ENCODE data around the gene SPTBN5. TPM values are rescaled to one million over a fixed set of nuclear protein-coding genes. Genes with fewer than 3 reads are reported as not detected.

Gene SPTBN5
- total and polyA plus RNA-seq, 2 experiments from 2014 or later: 0.57 to 1.1 TPM

DNA sequence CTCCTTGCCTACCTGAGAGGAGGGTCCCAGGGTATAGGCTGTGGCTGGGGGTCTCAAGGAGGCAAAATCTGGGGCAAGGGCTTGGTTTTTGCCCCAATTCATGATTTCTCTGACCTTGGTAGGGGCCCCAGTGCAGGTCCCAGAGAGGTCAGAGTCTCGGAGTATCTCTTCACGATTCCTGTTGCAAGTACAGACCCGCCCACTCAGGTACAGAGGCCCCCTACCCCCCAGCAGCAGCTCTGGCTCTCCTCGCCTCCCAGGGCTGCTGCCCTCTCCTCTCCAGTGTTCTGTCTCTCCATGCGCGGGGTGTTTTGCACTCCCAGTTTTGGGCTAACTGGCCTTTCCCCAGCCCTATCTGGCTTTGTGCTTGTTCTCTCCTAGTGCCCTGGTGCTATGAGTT is 71.4 kb downstream of the SPTBN5 start:
- no peak for ATAC-seq
- Histone ChIP-seq H3K27ac (ENCODE audit: low read depth) (no peak overlapping the region), H3K4me1 (ENCODE audit: insufficient read depth) (no peaks in the 10 kb centered on the region), H3K9me2 (ENCODE audit: insufficient read depth) (no peaks in the 10 kb centered on the region), H4K20me1 (replicated peaks; ENCODE audit: insufficient read depth) (no peaks in the 10 kb centered on the region), H3K4me2 (no peak overlapping the region), H3K4me3 (no peak overlapping the region), H3F3A (replicated peaks; ENCODE audit: low read depth) (no peaks in the 10 kb centered on the region), H3K36me3 (ENCODE audit: insufficient read depth) (no peaks in the 10 kb centered on the region; the same call in 1 of the 2 replicates), H3K27me3 (ENCODE audit: insufficient read depth) (no peaks in the 10 kb centered on the region), H2AFZ (no peak overlapping the region), H3K79me2 (replicated peaks; ENCODE audit: insufficient read depth) (no peaks in the 10 kb centered on the region)
- Mint-ChIP-seq H3K27ac (no peak overlapping the region), H3K27me3 (ENCODE audit: insufficient read depth, low read depth, poor library complexity) (peaks cover 3% of the 10 kb centered on the region), H3K36me3 (ENCODE audit: low read depth) (no peaks in the 10 kb centered on the region; the same call in 2 of the 3 replicates), H3K4me1 (peaks cover 2% of the 10 kb centered on the region; the same call in 2 of the 3 replicates), H3K4me3 (no peak overlapping the region), H3K9me3 (no peaks in the 10 kb centered on the region)
- DNase-seq (ENCODE audit: low spot score): no peak
- TF ChIP-seq, protein P1, sequence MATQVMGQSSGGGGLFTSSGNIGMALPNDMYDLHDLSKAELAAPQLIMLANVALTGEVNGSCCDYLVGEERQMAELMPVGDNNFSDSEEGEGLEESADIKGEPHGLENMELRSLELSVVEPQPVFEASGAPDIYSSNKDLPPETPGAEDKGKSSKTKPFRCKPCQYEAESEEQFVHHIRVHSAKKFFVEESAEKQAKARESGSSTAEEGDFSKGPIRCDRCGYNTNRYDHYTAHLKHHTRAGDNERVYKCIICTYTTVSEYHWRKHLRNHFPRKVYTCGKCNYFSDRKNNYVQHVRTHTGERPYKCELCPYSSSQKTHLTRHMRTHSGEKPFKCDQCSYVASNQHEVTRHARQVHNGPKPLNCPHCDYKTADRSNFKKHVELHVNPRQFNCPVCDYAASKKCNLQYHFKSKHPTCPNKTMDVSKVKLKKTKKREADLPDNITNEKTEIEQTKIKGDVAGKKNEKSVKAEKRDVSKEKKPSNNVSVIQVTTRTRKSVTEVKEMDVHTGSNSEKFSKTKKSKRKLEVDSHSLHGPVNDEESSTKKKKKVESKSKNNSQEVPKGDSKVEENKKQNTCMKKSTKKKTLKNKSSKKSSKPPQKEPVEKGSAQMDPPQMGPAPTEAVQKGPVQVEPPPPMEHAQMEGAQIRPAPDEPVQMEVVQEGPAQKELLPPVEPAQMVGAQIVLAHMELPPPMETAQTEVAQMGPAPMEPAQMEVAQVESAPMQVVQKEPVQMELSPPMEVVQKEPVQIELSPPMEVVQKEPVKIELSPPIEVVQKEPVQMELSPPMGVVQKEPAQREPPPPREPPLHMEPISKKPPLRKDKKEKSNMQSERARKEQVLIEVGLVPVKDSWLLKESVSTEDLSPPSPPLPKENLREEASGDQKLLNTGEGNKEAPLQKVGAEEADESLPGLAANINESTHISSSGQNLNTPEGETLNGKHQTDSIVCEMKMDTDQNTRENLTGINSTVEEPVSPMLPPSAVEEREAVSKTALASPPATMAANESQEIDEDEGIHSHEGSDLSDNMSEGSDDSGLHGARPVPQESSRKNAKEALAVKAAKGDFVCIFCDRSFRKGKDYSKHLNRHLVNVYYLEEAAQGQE (IDR thresholded peaks at IDR 0.05; ENCODE audit: unreplicated experiment): no peak
- TF ChIP-seq EZH2phosphoT487 (IDR thresholded peaks at IDR 0.05; ENCODE audit: unreplicated experiment) (no peak), ZNF331 (CRISPR knock-in tag; IDR thresholded peaks at IDR 0.05; ENCODE audit: low read depth) (no peak), STAT1 (IDR thresholded peaks at IDR 0.05; ENCODE audit: unreplicated experiment) (no peak), POLR2AphosphoS5 (IDR thresholded peaks at IDR 0.05; ENCODE audit: low read depth) (no peak), NANOG (IDR thresholded peaks at IDR 0.05; ENCODE audit: borderline replicate concordance) (no peak), CREB1 (CRISPR knock-in tag; IDR thresholded peaks at IDR 0.05; ENCODE audit: low read depth) (no peak), ZNF114 (CRISPR knock-in tag; IDR thresholded peaks at IDR 0.05) (no peak), JUNB (IDR thresholded peaks at IDR 0.05; ENCODE audit: unreplicated experiment) (no peak), EZH2 (IDR thresholded peaks at IDR 0.05; ENCODE audit: low read depth, unreplicated experiment) (no peak)
- TF ChIP-seq, protein P2, sequence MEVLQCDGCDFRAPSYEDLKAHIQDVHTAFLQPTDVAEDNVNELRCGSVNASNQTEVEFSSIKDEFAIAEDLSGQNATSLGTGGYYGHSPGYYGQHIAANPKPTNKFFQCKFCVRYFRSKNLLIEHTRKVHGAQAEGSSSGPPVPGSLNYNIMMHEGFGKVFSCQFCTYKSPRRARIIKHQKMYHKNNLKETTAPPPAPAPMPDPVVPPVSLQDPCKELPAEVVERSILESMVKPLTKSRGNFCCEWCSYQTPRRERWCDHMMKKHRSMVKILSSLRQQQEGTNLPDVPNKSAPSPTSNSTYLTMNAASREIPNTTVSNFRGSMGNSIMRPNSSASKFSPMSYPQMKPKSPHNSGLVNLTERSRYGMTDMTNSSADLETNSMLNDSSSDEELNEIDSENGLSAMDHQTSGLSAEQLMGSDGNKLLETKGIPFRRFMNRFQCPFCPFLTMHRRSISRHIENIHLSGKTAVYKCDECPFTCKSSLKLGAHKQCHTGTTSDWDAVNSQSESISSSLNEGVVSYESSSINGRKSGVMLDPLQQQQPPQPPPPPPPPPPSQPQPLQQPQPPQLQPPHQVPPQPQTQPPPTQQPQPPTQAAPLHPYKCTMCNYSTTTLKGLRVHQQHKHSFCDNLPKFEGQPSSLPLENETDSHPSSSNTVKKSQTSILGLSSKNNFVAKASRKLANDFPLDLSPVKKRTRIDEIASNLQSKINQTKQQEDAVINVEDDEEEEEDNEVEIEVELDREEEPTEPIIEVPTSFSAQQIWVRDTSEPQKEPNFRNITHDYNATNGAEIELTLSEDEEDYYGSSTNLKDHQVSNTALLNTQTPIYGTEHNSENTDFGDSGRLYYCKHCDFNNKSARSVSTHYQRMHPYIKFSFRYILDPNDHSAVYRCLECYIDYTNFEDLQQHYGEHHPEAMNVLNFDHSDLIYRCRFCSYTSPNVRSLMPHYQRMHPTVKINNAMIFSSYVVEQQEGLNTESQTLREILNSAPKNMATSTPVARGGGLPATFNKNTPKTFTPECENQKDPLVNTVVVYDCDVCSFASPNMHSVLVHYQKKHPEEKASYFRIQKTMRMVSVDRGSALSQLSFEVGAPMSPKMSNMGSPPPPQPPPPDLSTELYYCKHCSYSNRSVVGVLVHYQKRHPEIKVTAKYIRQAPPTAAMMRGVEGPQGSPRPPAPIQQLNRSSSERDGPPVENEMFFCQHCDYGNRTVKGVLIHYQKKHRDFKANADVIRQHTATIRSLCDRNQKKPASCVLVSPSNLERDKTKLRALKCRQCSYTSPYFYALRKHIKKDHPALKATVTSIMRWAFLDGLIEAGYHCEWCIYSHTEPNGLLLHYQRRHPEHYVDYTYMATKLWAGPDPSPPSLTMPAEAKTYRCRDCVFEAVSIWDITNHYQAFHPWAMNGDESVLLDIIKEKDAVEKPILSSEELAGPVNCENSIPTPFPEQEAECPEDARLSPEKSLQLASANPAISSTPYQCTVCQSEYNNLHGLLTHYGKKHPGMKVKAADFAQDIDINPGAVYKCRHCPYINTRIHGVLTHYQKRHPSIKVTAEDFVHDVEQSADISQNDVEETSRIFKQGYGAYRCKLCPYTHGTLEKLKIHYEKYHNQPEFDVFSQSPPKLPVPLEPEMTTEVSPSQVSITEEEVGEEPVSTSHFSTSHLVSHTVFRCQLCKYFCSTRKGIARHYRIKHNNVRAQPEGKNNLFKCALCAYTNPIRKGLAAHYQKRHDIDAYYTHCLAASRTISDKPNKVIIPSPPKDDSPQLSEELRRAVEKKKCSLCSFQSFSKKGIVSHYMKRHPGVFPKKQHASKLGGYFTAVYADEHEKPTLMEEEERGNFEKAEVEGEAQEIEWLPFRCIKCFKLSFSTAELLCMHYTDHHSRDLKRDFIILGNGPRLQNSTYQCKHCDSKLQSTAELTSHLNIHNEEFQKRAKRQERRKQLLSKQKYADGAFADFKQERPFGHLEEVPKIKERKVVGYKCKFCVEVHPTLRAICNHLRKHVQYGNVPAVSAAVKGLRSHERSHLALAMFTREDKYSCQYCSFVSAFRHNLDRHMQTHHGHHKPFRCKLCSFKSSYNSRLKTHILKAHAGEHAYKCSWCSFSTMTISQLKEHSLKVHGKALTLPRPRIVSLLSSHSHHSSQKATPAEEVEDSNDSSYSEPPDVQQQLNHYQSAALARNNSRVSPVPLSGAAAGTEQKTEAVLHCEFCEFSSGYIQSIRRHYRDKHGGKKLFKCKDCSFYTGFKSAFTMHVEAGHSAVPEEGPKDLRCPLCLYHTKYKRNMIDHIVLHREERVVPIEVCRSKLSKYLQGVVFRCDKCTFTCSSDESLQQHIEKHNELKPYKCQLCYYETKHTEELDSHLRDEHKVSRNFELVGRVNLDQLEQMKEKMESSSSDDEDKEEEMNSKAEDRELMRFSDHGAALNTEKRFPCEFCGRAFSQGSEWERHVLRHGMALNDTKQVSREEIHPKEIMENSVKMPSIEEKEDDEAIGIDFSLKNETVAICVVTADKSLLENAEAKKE (CRISPR knock-in tag; IDR thresholded peaks at IDR 0.05): no peak
- TF ChIP-seq, protein P3, sequence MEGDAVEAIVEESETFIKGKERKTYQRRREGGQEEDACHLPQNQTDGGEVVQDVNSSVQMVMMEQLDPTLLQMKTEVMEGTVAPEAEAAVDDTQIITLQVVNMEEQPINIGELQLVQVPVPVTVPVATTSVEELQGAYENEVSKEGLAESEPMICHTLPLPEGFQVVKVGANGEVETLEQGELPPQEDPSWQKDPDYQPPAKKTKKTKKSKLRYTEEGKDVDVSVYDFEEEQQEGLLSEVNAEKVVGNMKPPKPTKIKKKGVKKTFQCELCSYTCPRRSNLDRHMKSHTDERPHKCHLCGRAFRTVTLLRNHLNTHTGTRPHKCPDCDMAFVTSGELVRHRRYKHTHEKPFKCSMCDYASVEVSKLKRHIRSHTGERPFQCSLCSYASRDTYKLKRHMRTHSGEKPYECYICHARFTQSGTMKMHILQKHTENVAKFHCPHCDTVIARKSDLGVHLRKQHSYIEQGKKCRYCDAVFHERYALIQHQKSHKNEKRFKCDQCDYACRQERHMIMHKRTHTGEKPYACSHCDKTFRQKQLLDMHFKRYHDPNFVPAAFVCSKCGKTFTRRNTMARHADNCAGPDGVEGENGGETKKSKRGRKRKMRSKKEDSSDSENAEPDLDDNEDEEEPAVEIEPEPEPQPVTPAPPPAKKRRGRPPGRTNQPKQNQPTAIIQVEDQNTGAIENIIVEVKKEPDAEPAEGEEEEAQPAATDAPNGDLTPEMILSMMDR (conservative IDR thresholded peaks at IDR 0.05; ENCODE audit: low read depth in 2 of 2): no peak
- TF ChIP-seq, protein P4, sequence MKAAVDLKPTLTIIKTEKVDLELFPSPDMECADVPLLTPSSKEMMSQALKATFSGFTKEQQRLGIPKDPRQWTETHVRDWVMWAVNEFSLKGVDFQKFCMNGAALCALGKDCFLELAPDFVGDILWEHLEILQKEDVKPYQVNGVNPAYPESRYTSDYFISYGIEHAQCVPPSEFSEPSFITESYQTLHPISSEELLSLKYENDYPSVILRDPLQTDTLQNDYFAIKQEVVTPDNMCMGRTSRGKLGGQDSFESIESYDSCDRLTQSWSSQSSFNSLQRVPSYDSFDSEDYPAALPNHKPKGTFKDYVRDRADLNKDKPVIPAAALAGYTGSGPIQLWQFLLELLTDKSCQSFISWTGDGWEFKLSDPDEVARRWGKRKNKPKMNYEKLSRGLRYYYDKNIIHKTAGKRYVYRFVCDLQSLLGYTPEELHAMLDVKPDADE (IDR thresholded peaks at IDR 0.05): no peak
